Right ventricle myocardium superior (tissue), 1 donor: Measurements from ENCODE around the gene WFIKKN1. TPM values are rescaled to one million over a fixed set of nuclear protein-coding genes. Genes with fewer than 3 reads are reported as not detected.
A peak's percentile ranks its signal among the peaks of the same experiment; 100 is the strongest.

Experiments
- ATAC-seq: fragments of 200-7000 bp; cut with Tn5 transposase; one replicate; pipeline ENCODE4 v1.9.1; 2020; ENCODE audit warnings: mild to moderate bottlenecking; ENCODE audit not compliant: poor library complexity
- DNase-seq: peaks from one replicate; pipeline ENCODE4 v3.0.0-alpha.2; 2020
- intact Hi-C: fragments of 100-400 bp; cut with DNase I; formaldehyde crosslinking; loops from one replicate; pipeline ENCODE4 v1.11.2; 2022
- total RNA-seq: library from RNA; stranded (reverse); fragmentation: NEBNext Ultra II Directional; extraction: Animal tissue kit (Norgen Biotek cat#: 25700); gene quantifications from one replicate; pipeline ENCODE4 v1.2.1, GENCODE V29; 2021
- donor health status: DM: no; HTN: yes; CAD: no; lungs with severe emphysema.

WFIKKN1 gene
- total RNA-seq, 1 donor from 2014 or later, result 0.13 TPM

DNA sequence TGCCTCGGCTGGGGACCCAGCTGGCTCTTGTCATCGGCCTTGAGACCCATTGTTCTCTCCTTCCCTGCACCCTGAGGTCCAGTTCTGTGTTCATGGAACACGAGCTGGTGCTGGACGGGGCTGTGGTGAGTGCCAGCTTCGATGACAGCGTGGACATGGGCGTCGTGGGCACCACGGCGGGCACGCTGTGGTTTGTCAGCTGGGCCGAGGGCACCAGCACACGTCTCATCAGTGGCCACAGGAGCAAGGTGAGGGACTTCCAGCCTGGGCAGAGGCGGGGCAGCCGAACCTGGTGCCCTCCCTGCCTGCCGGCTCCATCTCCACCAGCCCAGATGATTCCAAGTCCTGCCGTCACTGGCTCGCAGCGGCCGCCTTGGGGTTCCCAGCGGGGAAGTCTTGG, 31.8 kb downstream of the WFIKKN1 start:
- intact Hi-C loops, result no loop called here
- DNase-seq, result no peak
- ATAC-seq, result no peak

DNA sequence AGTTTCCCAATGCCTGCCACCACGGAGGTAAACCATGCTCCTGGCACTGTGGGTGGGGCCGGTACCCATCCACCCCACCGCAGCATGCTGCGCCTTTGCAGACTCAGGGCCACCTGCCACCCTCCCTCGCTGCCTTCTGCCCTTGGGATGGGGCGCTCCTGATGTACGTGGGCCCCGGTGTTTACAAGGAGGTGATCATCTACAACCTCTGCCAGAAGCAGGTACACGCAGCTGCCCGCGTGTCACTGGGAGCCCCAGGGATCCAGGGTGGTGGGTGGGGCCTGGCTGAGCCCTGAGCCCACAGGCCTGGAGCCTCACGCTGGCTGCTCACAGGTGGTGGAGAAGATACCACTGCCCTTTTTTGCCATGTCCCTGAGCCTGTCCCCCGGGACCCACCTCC, 35.8 kb downstream of the WFIKKN1 start:
- ATAC-seq, result no peak
- intact Hi-C loops, result no loop called here
- no peak for DNase-seq

DNA sequence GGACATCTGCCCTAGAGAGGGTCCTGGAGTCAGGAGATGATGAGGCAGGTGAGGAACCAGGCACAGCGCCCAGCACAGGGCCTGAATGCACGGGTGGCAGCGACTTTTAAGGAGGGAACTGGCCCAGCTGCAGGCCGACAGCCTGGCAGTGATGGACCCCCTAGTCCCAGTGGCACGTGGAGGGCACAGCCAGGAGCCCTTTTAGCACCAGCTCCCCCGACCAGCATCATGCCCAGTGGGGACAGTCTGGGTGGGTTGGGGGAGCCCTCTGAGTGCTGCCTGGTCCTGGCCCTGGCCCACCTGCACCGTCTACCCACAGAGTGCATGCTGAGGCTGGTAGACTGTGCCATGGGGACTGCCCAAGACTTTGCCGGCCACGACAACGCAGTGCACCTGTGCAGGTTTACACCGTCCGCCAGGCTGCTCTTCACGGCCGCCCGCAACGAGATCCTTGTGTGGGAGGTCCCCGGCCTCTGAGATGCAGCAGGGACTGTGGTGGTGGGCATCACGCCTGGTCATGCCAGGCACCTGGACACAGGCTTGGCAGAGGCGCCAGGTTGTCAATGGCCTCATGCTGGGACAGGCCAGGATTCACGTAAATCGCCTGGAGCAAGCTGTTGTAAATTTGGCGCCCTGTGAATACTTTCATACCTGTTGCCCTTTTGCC, 36.5 kb downstream of the WFIKKN1 start:
- ATAC-seq, result no peak
- intact Hi-C loops, result no loop called here
- no peak for DNase-seq

DNA sequence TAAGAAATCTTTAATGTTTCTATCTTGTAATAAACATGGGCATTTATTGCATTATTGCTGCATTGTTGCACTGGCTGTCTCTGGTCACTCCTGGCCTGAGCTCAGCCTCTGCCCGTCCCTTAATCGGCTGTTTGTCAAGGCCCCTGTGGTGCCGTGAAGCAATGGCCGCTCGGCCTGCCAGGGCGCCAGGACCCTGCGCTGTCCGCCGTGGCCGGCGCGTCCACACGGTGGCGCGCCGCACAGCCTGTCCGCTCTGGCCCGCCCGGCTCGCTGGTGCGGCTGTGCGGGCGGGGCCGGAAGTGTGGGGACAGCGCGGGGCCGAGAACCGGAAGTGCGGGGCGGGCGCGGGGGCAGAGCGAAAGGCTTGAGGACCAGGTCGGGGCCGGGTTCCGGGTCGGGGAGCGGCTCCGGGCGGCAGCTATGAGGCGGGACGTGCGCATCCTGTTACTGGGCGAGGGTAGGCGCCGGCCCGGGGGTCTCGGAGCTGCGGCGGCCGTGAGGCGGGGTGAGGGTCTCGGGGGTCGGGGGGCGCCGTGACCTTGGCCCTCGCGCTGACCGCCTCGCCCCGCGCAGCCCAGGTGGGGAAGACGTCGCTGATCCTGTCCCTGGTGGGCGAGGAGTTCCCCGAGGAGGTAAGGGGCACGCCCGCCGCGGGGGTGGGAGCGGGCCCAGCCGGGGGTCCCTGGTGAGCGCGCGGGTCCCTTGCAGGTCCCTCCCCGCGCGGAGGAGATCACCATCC, 37.2 kb downstream of the WFIKKN1 start, which contains the start of gene RHOT2:
Gene RHOT2, plus strand, starts transcription at position 353 of the 739 bp plus-strand sequence. Its CDS starts 68 bp downstream, at position 421.
- DNase-seq (peak; percentile 97), ATAC-seq (peak; percentile 95)
- intact Hi-C loops, result no loop called here

DNA sequence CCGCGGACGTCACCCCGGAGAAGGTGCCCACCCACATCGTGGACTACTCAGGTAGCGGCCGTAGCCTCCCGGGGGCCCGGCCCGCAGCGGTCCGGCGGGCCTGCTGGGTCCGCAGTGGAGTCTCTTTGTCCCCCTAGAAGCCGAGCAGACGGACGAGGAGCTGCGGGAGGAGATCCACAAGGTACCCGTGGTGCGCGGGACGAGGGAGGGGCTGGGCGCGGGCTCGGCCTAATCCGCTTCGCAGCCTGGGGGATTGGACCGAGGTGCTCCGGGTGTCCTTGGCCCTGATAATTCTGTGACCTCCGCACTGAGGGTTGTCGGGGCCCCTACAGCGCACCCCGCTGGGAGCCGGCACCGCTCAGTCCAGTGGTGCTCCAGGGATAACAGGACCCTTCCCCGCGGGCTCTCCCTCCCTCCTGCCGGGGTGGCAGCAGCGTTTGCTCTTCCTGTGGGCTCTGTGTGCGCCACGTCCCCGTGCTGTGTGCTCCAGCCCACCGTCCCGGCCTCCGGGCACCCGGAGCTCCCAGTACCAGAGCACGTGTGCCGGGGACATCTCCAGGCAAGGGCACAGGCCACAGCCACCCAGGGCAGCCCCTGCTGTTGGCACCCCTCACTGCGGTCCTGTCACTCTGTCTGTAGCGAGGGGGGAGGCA, 37.9 kb downstream of the WFIKKN1 start:
- intact Hi-C loops, result no loop called here
- DNase-seq, result no peak

DNA sequence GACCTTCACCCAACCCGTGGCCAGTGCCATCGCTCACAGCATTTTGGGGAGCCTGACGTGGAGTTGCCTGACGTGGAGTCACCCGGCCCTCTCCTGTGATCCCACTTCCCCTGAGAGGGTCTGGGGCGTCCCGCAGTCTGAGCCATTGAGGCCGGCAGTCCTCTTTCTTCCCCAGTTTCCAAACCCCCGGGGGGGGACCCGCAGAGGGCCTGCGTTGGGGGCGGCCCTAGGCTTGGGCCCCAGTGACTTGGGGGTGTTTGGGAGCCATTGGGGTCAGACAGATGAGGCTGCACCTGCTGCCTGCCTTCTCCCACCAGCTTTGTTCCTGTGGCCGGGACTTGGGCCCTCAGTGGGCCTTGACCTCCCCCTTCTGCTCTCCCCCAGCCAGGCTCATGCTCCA, 38.9 kb downstream of the WFIKKN1 start:
- ATAC-seq (no peak), DNase-seq (no peak)
- intact Hi-C loops, result no loop called here

More for the DNA sequence above, 37.9 kb downstream of the WFIKKN1 start:
- peak; percentile 4 for ATAC-seq

DNA sequence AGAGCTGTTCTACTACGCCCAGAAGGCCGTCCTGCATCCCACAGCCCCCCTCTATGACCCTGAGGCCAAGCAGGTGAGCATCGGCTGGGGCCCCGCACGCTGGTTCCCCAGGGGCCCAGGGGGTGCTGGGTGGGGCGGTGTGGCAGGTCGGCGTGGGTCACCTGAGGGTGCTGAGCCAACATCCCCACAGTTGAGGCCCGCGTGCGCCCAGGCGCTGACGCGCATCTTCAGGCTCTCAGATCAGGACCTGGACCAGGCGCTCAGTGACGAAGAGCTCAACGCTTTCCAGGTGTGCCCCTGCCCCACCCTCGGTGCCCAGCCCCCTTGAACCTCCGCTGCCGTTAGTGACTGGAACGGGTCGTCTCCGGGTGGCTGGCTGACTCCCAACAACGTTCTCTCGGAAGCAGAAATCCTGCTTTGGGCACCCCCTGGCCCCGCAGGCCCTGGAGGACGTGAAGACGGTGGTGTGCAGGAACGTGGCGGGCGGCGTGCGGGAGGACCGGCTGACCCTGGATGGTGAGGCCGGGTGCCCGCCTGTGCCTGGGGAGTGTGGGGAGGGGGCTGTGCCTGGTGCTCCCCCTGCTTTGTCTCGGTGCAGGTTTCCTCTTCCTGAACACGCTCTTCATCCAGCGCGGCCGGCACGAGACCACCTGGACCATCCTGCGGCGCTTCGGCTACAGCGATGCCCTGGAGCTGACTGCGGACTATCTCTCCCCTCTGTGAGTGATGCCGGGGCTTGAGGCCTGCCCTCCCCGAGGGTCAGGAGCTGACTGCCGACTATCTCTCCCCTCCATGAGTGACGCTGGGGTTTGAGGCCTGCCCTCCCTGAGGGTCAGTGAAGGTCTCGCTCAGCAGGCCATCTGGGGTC, 39.9 kb downstream of the WFIKKN1 start:
- DNase-seq, result no peak
- ATAC-seq, result no peak
- intact Hi-C loops, result no loop called here

DNA sequence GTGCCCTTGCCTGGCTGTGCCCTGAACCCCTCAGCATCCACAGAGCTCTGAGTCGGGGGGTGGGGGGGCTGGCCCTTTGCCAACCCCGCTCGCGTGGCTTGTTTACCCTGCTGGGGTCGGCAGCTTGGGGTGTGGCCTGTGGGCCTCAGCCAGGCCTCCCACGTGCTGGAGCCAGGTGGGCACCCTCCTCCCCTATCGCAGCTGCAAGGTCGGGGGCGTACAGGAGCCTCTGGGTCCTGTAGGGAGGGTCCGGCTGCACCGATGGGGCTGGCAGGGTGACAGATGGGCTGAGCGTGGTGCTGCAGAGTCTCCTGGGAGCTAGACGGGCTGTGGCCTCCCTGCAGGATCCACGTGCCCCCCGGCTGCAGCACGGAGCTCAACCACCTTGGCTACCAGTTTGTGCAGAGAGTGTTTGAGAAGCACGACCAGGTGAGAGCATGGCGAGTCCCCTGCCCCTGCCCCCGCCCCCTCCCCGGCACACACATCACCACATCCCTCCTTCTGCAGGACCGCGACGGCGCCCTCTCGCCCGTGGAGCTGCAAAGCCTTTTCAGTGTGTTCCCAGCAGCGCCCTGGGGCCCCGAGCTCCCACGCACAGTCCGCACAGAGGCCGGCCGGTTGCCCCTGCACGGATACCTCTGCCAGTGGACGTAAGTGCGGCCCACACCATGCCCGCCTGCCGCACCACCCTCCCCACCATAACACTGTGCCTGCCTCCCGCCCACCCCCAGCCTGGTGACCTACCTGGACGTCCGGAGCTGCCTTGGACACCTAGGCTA, 40.8 kb downstream of the WFIKKN1 start:
- DNase-seq (no peak), ATAC-seq (no peak)
- intact Hi-C loops, result no loop called here

DNA sequence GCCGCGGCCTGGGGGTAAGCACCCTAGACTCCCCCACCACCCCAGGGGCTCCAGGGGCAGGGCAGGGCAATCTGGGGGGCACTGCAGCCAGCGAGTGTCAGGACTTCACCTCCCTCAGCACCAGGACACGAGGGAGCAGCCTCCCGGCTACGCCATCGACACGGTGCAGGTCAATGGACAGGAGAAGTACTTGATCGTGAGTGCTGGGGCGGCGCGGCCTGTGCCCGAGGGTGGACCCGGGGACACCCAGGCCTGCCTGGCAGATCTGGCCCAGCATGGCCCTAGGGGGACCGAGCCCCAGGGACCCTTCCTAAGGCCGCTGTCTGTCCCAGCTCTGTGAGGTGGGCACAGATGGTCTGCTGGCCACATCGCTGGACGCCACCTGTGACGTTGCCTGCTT, 41.6 kb downstream of the WFIKKN1 start:
- intact Hi-C loops, result no loop called here
- no peak for DNase-seq
- no peak for ATAC-seq

DNA sequence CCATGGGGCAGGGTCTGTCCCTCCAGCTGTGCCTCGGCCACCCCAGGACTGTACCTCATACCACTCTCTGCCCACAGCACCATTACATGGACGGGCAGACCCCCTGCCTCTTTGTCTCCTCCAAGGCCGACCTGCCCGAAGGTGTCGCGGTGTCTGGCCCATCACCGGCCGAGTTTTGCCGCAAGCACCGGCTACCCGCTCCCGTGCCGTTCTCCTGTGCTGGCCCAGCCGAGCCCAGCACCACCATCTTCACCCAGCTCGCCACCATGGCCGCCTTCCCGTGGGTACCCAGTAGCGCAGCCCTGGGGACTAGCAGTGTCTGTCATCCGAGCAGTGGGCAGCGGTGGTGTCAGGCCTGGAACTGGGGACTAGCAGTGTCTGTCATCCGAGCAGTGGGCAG, 42.1 kb downstream of the WFIKKN1 start:
- ATAC-seq (no peak), DNase-seq (no peak)
- intact Hi-C loops, result no loop called here

DNA sequence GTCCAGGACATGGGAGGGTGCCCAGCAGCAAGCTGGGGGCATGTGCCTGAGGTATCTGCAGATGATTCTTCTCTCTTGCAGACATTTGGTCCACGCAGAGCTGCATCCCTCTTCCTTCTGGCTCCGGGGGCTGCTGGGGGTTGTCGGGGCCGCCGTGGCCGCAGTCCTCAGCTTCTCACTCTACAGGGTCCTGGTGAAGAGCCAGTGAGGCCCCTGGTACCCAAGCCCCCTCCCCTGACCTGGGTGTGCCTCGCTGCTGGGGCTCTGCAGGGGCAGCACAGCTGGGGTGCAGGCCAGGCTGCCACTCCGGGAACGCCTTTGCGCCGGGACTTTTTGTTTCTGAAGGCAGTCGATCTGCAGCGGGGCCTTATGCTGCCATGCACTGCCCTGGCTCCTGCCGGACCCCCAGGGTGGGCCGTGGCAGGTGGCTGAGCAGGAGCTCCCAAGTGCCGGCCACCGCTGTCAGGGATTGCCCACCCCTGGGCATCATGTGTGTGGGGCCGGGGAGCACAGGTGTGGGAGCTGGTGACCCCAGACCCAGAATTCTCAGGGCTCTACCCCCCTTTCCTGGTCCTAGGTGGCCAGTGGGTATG, 42.7 kb downstream of the WFIKKN1 start:
- ATAC-seq (no peak), DNase-seq (no peak)
- intact Hi-C loops, result no loop called here

DNA sequence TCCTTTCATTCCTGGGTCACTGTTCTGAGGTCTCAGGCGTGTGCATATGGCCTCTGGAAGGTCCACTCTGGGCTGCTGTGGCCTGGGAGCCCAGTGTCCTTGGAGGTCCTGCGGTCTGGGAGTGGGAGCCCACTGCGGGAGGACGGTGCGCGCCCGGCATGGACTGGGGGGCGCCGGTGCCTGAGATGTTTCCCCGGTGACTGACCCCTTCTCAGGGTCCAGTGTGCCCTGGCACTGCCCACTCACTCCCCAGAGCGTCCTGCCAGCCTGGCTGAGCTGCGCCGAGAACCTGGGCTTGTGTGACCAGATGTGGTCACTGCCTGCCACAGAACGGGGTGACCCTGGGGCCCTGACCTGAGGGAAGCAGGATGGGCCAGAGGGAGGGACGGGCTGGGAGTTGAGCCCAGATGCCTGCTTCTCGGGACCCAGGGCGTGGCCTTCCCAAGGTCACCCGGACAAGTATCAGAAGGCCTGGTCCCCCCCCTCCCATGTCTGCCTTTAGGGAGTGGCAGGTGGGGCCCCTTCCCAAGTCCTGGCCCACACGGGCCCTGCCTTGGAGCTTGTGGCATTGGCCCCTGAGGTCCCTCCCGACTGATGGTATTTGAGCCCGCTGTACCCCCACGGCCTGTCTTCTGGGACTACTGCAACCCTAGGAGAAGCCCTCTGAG, 43.6 kb downstream of the WFIKKN1 start:
- peak; percentile 19 for ATAC-seq
- intact Hi-C loops, result no loop called here
- DNase-seq, result no peak

DNA sequence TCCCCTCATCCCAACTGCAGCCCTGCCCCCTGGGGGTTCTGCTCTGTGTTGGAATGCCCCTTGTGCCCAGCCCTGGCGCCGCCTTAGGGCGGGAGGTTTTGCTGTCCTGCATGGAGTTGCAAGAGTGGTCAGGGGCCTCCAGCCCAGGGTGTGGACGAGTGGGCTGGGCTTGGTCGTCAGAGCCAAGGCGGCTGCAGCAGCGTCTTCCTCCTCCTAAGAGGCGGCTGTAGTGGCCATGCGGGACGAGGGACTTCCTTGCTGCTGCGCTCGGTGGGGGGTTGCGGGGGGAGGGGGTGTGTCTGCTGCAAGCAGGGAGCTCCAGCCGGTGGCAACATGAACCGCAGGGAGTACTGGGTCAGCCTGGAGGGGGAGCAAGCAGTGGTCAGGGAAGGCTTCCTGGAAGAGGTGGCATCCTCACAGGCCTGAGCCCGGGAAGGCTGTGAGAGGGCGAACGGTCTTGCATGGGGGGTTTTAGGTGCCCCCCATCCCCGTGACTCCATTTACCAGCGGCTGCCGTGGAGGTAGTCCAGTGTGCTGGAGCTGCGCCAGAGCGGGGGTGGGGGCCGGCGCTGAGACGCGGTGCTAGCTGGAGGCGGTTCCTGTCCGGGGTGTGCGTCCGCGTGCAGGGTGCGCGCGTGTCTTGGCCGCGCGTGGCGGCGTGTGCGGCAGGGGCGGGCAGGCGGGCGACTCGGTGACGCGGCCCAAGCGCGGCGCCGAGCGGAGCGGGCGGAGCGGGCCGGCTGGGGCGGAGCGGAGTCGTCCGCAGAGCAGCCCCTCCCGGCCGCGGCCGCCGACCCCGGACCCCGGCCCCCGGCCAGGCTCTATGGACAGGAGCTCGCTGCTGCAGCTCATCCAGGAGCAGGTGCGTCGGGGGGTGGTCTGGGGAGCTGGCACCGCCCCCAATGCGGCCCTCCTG, 44.4 kb downstream of the WFIKKN1 start, which contains the start of gene RHBDL1:
Gene RHBDL1, plus strand, starts transcription at position 704 of the 916 bp plus-strand sequence. Its CDS starts 120 bp downstream, at position 824.
- DNase-seq (no peak), ATAC-seq (no peak)
- intact Hi-C loops, result no loop called here

DNA sequence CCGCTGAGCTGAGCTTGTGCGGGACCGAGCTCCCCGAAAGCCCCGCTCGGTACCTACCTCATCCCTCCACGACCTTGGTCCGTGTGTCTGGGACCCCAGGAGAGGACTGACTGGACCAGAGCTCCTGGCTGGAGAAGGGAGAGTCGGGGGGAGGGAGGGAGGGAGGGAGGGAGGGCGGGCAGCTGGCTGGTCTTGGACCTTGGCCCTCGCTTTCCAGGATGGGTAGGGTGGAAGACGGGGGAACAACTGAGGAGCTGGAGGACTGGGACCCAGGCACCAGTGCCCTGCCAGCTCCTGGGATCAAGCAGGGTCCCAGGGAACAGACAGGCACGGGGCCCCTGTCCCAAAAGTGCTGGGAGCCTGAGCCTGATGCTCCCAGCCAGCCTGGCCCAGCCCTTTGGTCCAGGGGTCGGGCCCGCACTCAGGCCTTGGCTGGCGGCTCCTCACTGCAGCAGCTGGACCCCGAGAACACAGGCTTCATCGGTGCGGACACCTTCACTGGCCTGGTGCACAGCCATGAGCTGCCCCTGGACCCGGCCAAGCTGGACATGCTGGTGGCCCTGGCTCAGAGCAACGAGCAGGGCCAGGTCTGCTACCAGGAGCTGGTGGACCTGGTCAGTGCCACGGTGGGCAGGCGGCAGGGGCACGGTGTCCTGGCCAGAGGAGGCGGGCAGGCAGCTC, 45.2 kb downstream of the WFIKKN1 start:
- DNase-seq (no peak), ATAC-seq (no peak)
- intact Hi-C loops, result no loop called here

DNA sequence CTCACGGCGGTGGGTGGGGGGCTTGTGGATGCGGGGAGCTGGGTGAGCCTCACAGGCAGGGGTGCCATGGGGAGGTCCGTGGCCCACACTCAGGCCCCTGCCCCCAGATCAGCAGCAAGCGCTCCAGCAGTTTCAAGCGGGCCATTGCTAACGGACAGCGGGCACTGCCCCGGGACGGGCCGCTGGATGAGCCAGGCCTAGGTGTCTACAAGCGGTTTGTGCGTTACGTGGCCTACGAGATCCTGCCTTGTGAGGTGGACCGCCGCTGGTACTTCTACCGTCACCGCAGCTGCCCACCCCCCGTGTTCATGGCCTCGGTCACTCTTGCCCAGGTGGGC, 45.7 kb downstream of the WFIKKN1 start:
- DNase-seq (no peak), ATAC-seq (no peak)
- intact Hi-C loops, result no loop called here

DNA sequence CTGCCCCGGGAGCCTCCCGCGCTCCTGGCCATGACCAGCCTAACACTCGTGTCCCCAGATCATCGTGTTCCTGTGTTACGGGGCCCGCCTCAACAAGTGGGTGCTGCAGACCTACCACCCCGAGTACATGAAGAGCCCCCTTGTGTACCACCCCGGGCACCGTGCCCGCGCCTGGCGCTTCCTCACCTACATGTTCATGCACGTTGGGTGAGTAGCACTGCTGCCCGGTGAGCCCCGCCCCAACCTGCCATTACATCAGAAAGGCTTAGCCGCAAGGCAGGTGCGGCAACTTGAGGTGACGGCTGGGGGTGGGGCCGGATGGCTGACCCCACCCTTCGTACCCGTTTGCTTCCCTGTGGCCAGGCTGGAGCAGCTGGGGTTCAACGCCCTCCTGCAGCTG, 46.1 kb downstream of the WFIKKN1 start:
- DNase-seq, result no peak
- ATAC-seq, result no peak
- intact Hi-C loops, result no loop called here
